ENCODE measurements around the gene FBXL17. TPM values are rescaled to one million over a fixed set of nuclear protein-coding genes. Genes with fewer than 3 reads are reported as not detected.

FBXL17 gene
- total RNA-seq, 1 experiment from 2014 or later = 5.3 TPM

DNA sequence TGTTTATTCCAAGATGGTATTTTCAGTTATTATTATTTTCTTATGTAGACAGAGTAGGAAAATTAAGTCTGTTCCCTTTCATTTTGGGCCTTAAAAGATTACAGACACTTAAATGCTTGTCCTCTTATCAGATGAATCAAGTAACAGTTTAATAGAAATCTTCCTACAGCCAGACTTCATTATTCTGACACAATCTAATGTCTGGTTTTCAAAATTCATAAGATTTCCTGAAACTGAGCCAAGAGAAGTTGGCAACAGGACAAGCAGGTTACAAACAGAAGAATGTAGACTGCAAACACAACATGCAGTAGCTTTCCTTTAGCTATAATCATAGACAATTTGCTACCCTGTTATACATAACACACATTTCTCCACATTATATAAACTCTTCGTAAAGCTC lies 130.5 kb downstream of the FBXL17 start:
- Mint-ChIP-seq H3K4me1 (peaks cover 8 to 12% of the 10 kb centered on the region in 2 experiments), H3K36me3 (ENCODE audit: insufficient read depth in 1 of 3, low read depth in 3 of 3) (no peaks in the 10 kb centered on the region), H3K27ac (no peak overlapping the region), H3K9me3 (no peaks in the 10 kb centered on the region), H3K27me3 (ENCODE audit: low read depth) (no peaks in the 10 kb centered on the region), H3K4me3 (no peak overlapping the region)
- H3K9me3 ChIP-seq (ENCODE audit: control insufficient read depth, low read depth, low read length) = no peaks in the 10 kb centered on the region
- no peak overlapping the region for H2BK12ac ChIP-seq (ENCODE audit: insufficient read length, low read depth, low read length)
- H3K4me2 ChIP-seq (ENCODE audit: insufficient read depth, insufficient read length, low read length) = no peak overlapping the region
- H3K14ac ChIP-seq (ENCODE audit: insufficient read depth, low read length) = no peak overlapping the region
- H2BK120ac ChIP-seq (ENCODE audit: low read depth, low read length, poor library complexity, severe bottlenecking) = no peak overlapping the region
- no peak overlapping the region for H4K91ac ChIP-seq (ENCODE audit: insufficient read length, low read depth, low read length)
- H3K79me1 ChIP-seq (ENCODE audit: insufficient read depth, low read depth, low read length, poor library complexity, severe bottlenecking) = no peaks in the 10 kb centered on the region
- no peak overlapping the region for H2BK20ac ChIP-seq (ENCODE audit: low read depth, low read length, poor library complexity, severe bottlenecking)
- H4K20me1 ChIP-seq (ENCODE audit: control insufficient read depth, insufficient read depth, insufficient read length) = no peaks in the 10 kb centered on the region
- 100% methylated on average over 1 of the region's 1 CpG for WGBS (ENCODE audit: extremely low coverage, insufficient read length, low lambda C conversion rate)
- H3K23ac ChIP-seq (ENCODE audit: insufficient read length, low read depth, low read length) = no peak overlapping the region
- H2BK15ac ChIP-seq (ENCODE audit: low read depth, low read length) = no peak overlapping the region
- no peak overlapping the region for H2BK5ac ChIP-seq (ENCODE audit: insufficient read length, low read length)
- no peak overlapping the region for H3K4ac ChIP-seq (ENCODE audit: low read depth, low read length)
- no peak overlapping the region for H2AK5ac ChIP-seq (ENCODE audit: insufficient read length, low read length)
- no peak overlapping the region for H4K8ac ChIP-seq (replicated peaks; ENCODE audit: insufficient read length, low read depth, low read length)
- no peak overlapping the region for H2AFZ ChIP-seq (ENCODE audit: low read length)
- no peaks in the 10 kb centered on the region for H3K27me3 ChIP-seq (ENCODE audit: insufficient read depth, low read length)
- no peak overlapping the region for H3K9ac ChIP-seq (ENCODE audit: extremely low read depth, insufficient read length, low read length)
- no peak overlapping the region for H3K18ac ChIP-seq (ENCODE audit: insufficient read length, low read depth, low read length)
- no peak overlapping the region for H3K27ac ChIP-seq (ENCODE audit: insufficient read length, low read depth, low read length)
- no peaks in the 10 kb centered on the region for H3K79me2 ChIP-seq (ENCODE audit: insufficient read depth, low read length)
- H4K5ac ChIP-seq (ENCODE audit: insufficient read length, low read depth, low read length) = no peak overlapping the region
- TF ChIP-seq, protein P1, sequence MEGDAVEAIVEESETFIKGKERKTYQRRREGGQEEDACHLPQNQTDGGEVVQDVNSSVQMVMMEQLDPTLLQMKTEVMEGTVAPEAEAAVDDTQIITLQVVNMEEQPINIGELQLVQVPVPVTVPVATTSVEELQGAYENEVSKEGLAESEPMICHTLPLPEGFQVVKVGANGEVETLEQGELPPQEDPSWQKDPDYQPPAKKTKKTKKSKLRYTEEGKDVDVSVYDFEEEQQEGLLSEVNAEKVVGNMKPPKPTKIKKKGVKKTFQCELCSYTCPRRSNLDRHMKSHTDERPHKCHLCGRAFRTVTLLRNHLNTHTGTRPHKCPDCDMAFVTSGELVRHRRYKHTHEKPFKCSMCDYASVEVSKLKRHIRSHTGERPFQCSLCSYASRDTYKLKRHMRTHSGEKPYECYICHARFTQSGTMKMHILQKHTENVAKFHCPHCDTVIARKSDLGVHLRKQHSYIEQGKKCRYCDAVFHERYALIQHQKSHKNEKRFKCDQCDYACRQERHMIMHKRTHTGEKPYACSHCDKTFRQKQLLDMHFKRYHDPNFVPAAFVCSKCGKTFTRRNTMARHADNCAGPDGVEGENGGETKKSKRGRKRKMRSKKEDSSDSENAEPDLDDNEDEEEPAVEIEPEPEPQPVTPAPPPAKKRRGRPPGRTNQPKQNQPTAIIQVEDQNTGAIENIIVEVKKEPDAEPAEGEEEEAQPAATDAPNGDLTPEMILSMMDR (conservative IDR thresholded peaks at IDR 0.05) = no peak
- no peaks in the 10 kb centered on the region for H3K23me2 ChIP-seq (ENCODE audit: insufficient read length, low read depth, low read length, poor library complexity, severe bottlenecking)
- no peak overlapping the region for H3K56ac ChIP-seq (ENCODE audit: insufficient read length, low read depth, low read length)
- H3T11ph ChIP-seq (ENCODE audit: low read length) = no peak overlapping the region
- DNase-seq = no peak
- no peaks in the 10 kb centered on the region; the same call in 1 of the 2 replicates for H3K4me1 ChIP-seq (ENCODE audit: insufficient read depth, low read length)
